ENCODE results near the gene ALB. TPM values are rescaled to one million over a fixed set of nuclear protein-coding genes. Genes with fewer than 3 reads are reported as not detected.

ALB gene
- total and polyA plus RNA-seq, 11 donors = 0.21 to 3.3 (median 0.76) TPM; not detected in 6

DNA sequence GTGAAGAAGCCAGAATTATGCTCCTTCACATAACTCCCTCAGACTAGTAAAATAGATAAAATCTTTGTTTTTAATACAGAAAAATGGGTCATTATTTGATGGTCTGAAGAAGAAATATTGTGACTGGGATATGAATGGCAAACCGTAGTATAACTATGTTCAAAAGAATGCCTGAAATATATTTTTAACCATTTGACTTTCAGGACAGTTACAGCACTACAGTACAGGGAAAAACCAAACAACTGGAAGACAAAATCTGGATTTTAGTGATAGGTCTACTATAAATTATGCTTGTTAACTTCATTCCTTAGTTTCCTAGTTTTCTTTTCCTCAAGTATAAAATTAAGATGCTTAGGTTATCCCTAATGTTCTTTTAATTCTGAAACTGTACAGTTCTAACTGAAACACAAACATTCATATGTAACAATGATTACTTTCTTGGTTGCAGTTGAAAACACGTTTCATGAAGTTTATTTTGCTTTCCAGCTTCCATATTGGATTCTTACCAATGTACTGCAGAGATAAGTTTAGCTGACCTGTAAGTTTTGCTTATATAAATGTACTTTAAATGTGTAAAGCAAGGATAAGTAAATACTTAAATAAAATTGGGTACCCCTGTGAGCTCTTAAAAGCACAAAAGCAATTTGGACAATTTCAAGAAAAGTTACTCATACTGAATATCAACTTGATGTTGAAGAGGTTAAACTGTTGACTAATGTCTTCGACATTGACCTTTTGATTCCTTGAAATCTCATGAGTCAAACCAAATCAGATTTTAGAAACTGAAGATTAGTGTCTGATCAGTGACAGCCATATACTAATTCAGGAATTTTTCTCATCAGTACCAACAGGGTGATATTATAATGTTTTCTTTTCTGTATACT lies 32.8 kb downstream of the ALB start:
- no peak for ATAC-seq
- intact Hi-C loops (cut with DNase I) = no loop called here
- no peak for DNase-seq
- TF ChIP-seq POLR2A (IDR thresholded peaks at IDR 0.05) = no peak
- TF ChIP-seq, protein P1, sequence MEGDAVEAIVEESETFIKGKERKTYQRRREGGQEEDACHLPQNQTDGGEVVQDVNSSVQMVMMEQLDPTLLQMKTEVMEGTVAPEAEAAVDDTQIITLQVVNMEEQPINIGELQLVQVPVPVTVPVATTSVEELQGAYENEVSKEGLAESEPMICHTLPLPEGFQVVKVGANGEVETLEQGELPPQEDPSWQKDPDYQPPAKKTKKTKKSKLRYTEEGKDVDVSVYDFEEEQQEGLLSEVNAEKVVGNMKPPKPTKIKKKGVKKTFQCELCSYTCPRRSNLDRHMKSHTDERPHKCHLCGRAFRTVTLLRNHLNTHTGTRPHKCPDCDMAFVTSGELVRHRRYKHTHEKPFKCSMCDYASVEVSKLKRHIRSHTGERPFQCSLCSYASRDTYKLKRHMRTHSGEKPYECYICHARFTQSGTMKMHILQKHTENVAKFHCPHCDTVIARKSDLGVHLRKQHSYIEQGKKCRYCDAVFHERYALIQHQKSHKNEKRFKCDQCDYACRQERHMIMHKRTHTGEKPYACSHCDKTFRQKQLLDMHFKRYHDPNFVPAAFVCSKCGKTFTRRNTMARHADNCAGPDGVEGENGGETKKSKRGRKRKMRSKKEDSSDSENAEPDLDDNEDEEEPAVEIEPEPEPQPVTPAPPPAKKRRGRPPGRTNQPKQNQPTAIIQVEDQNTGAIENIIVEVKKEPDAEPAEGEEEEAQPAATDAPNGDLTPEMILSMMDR (IDR thresholded peaks at IDR 0.05) = no peak
- Histone ChIP-seq H3K36me3 (no peaks in the 10 kb centered on the region), H3K9me3 (no peaks in the 10 kb centered on the region), H3K4me3 (no peak overlapping the region), H3K27me3 (peaks cover 0 to 4% (median 0%) of the 10 kb centered on the region in 9 donors), H3K27ac (no peak overlapping the region), H3K4me1 (no peaks in the 10 kb centered on the region)
- 64 to 73% (median 69%) methylated on average over 3 of the region's 3 CpGs for WGBS, 4 donors

DNA sequence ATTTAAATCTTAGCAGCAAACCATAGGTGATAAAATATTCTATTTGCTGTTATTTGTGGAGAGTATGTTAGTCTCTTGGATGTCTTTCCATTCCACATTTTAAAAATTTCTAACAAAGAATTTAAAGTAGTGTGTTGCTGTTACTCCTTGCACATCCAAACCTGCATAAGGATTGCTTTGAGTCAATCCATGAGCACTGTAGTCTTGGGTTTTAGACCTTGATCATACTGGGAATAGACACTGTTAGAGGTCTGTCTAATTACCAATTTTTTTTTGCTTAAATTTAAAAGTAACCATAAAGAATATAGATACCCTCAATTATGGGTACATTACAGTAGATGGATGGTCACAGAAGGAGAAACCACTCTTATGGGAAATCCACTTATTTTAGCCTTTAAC lies 33.5 kb downstream of the ALB start:
- Histone ChIP-seq H3K4me3 (no peak overlapping the region), H3K9me3 (no peaks in the 10 kb centered on the region), H3K4me1 (no peaks in the 10 kb centered on the region), H3K36me3 (no peaks in the 10 kb centered on the region), H3K27ac (no peak overlapping the region), H3K27me3 (peaks cover 0 to 4% (median 0%) of the 10 kb centered on the region in 9 donors)
- TF ChIP-seq, protein P1 (IDR thresholded peaks at IDR 0.05) = no peak
- no peak for TF ChIP-seq POLR2A (IDR thresholded peaks at IDR 0.05)
- intact Hi-C loops (cut with DNase I) = no loop called here
- no peak for ATAC-seq
- no peak for DNase-seq

DNA sequence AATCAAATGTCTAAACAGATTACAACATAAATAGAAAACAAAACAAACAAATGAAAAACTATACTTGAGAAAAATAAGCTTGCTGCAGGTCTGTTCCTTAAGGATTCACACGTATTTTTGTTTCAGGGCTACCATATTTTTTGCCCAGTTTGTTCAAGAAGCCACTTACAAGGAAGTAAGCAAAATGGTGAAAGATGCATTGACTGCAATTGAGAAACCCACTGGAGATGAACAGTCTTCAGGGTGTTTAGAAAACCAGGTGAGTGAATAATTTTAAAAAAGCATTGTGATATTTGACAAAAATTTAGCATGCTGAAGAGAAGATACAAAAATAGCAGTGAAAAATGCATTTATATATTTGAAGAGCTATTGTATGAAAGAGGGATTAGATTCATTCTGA lies 34.0 kb downstream of the ALB start:
- DNase-seq (no peak), ATAC-seq (no peak)
- TF ChIP-seq, protein P1 (IDR thresholded peaks at IDR 0.05) = no peak
- no peak for TF ChIP-seq POLR2A (IDR thresholded peaks at IDR 0.05)
- intact Hi-C loops (cut with DNase I) = no loop called here
- Histone ChIP-seq H3K36me3 (no peaks in the 10 kb centered on the region), H3K4me1 (no peaks in the 10 kb centered on the region), H3K4me3 (no peak overlapping the region), H3K27me3 (peaks cover 0 to 4% (median 0%) of the 10 kb centered on the region in 9 donors), H3K9me3 (no peaks in the 10 kb centered on the region), H3K27ac (no peak overlapping the region)
- WGBS, 4 donors = 64 to 80% (median 70%) methylated on average over 1 of the region's 1 CpG

DNA sequence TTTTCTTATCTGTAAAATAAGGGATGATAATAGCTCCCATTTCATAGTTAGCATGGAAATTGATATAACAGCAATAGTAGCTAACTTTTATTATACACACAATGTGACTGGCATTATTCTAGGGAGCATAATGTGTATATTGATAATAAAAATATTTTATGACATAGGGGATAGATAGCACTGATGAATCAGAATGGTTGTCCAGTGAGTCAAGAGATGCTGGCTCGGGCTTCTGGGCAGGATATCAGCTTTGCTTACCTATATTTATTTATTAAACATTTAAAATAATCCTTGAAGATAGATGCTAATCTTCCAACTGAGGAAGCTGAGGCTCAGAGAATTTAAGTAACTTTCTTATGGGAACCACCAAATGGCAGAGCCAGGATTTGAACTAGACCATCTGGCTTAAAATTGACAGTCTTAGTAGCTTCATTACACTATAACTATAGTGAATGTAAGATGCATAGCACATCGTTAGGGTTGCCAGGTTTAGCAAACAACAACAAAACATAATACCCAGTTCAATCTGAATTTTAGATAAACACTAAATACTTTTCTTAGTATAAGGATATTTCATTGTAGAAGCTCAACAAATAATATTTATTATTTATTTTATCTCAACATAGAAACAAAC lies 34.6 kb downstream of the ALB start:
- Histone ChIP-seq H3K9me3 (no peaks in the 10 kb centered on the region), H3K4me3 (no peak overlapping the region), H3K4me1 (no peaks in the 10 kb centered on the region), H3K27ac (no peak overlapping the region), H3K36me3 (no peaks in the 10 kb centered on the region), H3K27me3 (peaks cover 0 to 4% (median 0%) of the 10 kb centered on the region in 9 donors)
- WGBS, 4 donors = 59 to 71% (median 65%) methylated on average over 2 of the region's 2 CpGs
- no peak for ATAC-seq
- intact Hi-C loops (cut with DNase I) = no loop called here
- TF ChIP-seq, protein P1 (IDR thresholded peaks at IDR 0.05) = no peak
- TF ChIP-seq POLR2A (IDR thresholded peaks at IDR 0.05) = no peak
- no peak for DNase-seq
